ENCODE measurements around the gene OR2AJ1. TPM values are rescaled to one million over a fixed set of nuclear protein-coding genes. Genes with fewer than 3 reads are reported as not detected.

OR2AJ1 gene
- total RNA-seq, 2 donors from 2014 or later, result not detected

DNA sequence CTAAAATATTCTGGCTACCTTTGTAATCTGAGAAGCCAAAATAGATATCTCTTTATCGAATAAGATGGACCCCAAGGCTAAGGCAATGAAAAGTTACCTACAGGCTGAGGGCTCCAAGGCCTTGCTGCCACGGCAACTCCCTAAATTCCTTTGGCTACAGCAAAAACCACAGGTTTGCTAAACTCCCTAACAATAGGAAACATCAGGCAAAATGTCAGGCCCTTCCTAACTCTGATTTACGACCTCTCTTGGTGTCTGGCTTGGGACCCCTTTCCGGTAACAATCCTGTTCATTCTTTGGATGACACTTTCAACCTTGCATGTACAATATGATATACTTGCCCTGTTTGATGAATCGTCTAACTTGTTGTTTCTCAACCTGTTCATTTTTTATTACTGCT lies 15.9 kb upstream of the OR2AJ1 start:
- 68% methylated on average over 5 of the region's 5 CpGs for WGBS

DNA sequence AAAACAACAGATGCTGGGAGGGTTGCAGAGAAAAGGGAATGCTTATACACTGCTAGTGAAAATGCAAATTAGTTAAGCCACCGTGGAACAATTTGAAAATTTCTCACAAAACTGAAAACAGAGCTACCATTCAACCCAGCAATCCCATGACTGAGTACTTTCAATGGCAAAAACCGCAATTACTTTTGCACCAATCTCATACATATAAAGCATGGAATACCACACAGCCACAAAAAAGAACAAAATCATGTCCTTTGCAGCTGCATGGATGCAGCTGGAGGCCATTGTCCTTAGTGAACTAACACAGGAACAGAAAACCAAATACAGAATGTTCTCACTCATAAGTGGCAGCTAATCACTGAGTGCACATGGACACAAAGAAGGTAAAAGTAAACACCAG lies 10.9 kb upstream of the OR2AJ1 start:
- TF ChIP-seq POLR2AphosphoS5 (IDR thresholded peaks at IDR 0.05), result no peak
- no peak for TF ChIP-seq POLR2A (IDR thresholded peaks at IDR 0.05)
- TF ChIP-seq, protein P1, sequence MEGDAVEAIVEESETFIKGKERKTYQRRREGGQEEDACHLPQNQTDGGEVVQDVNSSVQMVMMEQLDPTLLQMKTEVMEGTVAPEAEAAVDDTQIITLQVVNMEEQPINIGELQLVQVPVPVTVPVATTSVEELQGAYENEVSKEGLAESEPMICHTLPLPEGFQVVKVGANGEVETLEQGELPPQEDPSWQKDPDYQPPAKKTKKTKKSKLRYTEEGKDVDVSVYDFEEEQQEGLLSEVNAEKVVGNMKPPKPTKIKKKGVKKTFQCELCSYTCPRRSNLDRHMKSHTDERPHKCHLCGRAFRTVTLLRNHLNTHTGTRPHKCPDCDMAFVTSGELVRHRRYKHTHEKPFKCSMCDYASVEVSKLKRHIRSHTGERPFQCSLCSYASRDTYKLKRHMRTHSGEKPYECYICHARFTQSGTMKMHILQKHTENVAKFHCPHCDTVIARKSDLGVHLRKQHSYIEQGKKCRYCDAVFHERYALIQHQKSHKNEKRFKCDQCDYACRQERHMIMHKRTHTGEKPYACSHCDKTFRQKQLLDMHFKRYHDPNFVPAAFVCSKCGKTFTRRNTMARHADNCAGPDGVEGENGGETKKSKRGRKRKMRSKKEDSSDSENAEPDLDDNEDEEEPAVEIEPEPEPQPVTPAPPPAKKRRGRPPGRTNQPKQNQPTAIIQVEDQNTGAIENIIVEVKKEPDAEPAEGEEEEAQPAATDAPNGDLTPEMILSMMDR (IDR thresholded peaks at IDR 0.05), result no peak
- DNase-seq (ENCODE audit: low spot score), result no peak
- no peaks in the 10 kb centered on the region for H3K9me3 ChIP-seq
- WGBS, result 81% methylated on average over 2 of the region's 2 CpGs
- H3K4me1 ChIP-seq (replicated peaks), result no peaks in the 10 kb centered on the region
- H3K27me3 ChIP-seq (replicated peaks; ENCODE audit: insufficient read depth), result no peaks in the 10 kb centered on the region
- no peak overlapping the region for H3K27ac ChIP-seq
- no peak overlapping the region for H3K4me3 ChIP-seq
- intact Hi-C loops (cut with DNase I), result no loop called here
- no peaks in the 10 kb centered on the region for H3K36me3 ChIP-seq

More for the DNA sequence above, 15.9 kb upstream of the OR2AJ1 start:
- Histone ChIP-seq H3K9me3 (no peaks in the 10 kb centered on the region), H3K36me3 (no peaks in the 10 kb centered on the region), H3K4me3 (no peak overlapping the region), H3K27me3 (replicated peaks; ENCODE audit: insufficient read depth) (no peaks in the 10 kb centered on the region), H3K27ac (no peak overlapping the region), H3K4me1 (replicated peaks) (no peaks in the 10 kb centered on the region)
- no peak for DNase-seq (ENCODE audit: low spot score)
- TF ChIP-seq POLR2A (IDR thresholded peaks at IDR 0.05), result no peak
- intact Hi-C loops (cut with DNase I), result no loop called here

- H3K27ac ChIP-seq, result no peak overlapping the region
Observed at GRCh38 chr1:247914941-247915662, 9.6 kb upstream of the OR2AJ1 start.

GRCh38 chr1:247919952-247920351 lies 4.7 kb upstream of the OR2AJ1 start, which contains the start of gene OR2T8:
Gene OR2T8 (plus strand): TSS chr1:247920252. CDS start chr1:247921018, 766 bp downstream.
- Histone ChIP-seq H3K4me1 (replicated peaks) (no peaks in the 10 kb centered on the region), H3K27ac (no peak within 1 kb of the TSS), H3K36me3 (no peaks in the 10 kb centered on the region), H3K9me3 (no peaks in the 10 kb centered on the region), H3K27me3 (replicated peaks; ENCODE audit: insufficient read depth) (no peaks in the 10 kb centered on the region), H3K4me3 (no peak within 1 kb of the TSS)
- DNase-seq (ENCODE audit: low spot score), result no peak
- intact Hi-C loops (cut with DNase I), result no loop called here
- TF ChIP-seq POLR2AphosphoS5 (IDR thresholded peaks at IDR 0.05) (no peak), POLR2A (IDR thresholded peaks at IDR 0.05) (no peak)
- TF ChIP-seq, protein P1 (IDR thresholded peaks at IDR 0.05), result no peak
- 90% methylated on average over 2 of the region's 2 CpGs for WGBS

More at GRCh38 chr1:247914941-247915662, 9.6 kb upstream of the OR2AJ1 start:
- no peak for DNase-seq (ENCODE audit: low spot score)
- H3K27me3 ChIP-seq (replicated peaks; ENCODE audit: insufficient read depth), result no peaks in the 10 kb centered on the region
- H3K36me3 ChIP-seq, result no peaks in the 10 kb centered on the region
- intact Hi-C loops (cut with DNase I), result no loop called here
- 47% methylated on average over 4 of the region's 4 CpGs for WGBS
- no peaks in the 10 kb centered on the region for H3K9me3 ChIP-seq
- no peak overlapping the region for H3K4me3 ChIP-seq
- no peaks in the 10 kb centered on the region for H3K4me1 ChIP-seq (replicated peaks)
- TF ChIP-seq POLR2AphosphoS5 (IDR thresholded peaks at IDR 0.05), result no peak
- TF ChIP-seq, protein P1 (IDR thresholded peaks at IDR 0.05), result no peak
- TF ChIP-seq POLR2A (IDR thresholded peaks at IDR 0.05), result no peak

DNA sequence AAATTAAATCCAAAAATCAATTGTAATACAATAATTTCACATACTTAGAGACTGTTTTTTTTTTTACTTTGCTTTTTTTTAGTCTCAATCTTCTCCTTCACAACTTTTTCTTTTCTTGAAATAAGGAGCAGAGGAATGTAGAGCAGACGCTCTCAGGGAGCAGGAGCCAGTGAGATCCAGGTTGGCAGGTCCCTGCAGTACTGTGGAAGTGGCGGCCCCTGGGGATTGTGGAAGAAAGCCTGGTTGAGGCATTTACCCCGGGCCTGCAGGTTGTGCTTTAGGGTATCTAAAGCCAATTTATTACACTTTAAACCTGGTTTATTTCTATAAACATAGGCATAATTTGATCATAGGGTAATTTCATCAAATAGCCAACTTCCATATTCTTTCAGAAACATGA lies 748 bp upstream of the OR2AJ1 start:
- DNase-seq (ENCODE audit: low spot score), result no peak
- 73% methylated on average over 3 of the region's 3 CpGs for whole genome bisulfite sequencing
- no peak overlapping the region for H3K27ac ChIP-seq
- H3K36me3 ChIP-seq, result no peaks in the 10 kb centered on the region
- no peaks in the 10 kb centered on the region for H3K9me3 ChIP-seq
- H3K27me3 ChIP-seq (replicated peaks; ENCODE audit: insufficient read depth), result no peaks in the 10 kb centered on the region
- no peaks in the 10 kb centered on the region for H3K4me1 ChIP-seq (replicated peaks)
- no peak overlapping the region for H3K4me3 ChIP-seq
- intact Hi-C loops (cut with DNase I), result no loop called here
- TF ChIP-seq POLR2AphosphoS5 (IDR thresholded peaks at IDR 0.05) (no peak), POLR2A (IDR thresholded peaks at IDR 0.05) (no peak)
- TF ChIP-seq, protein P1 (IDR thresholded peaks at IDR 0.05), result no peak

All from prostate gland (tissue), 2 donors.